ENCODE measurements around the gene STEAP2. TPM values are rescaled to one million over a fixed set of nuclear protein-coding genes. Genes with fewer than 3 reads are reported as not detected.

Gene STEAP2
- total RNA-seq, 2 experiments from 2014 or later, result not detected

- no TSS peak for BruUV-seq (replicated peaks)
- Histone ChIP-seq H3K36me3 (ENCODE audit: insufficient read depth, low read length) (no peaks in the 10 kb centered on the region), H3K4me3 (ENCODE audit: low read depth, low read length, poor library complexity, severe bottlenecking) (no peak overlapping the region), H3K27ac (ENCODE audit: low read depth, low read length, poor library complexity, severe bottlenecking) (no peak overlapping the region), H3K4me2 (ENCODE audit: low read length) (peak overlapping the region; percentile 26; the same call in 1 of the 2 replicates), H3K9me3 (ENCODE audit: low read length) (no peaks in the 10 kb centered on the region), H2AFZ (ENCODE audit: low read length) (no peak overlapping the region), H3K9me2 (ENCODE audit: insufficient read depth, low read length) (no peaks in the 10 kb centered on the region), H3K4me1 (ENCODE audit: insufficient read depth, low read length, poor library complexity, severe bottlenecking) (no peaks in the 10 kb centered on the region), H4K20me1 (ENCODE audit: insufficient read depth, low read length) (no peaks in the 10 kb centered on the region), H3K79me2 (ENCODE audit: insufficient read depth, low read depth, low read length) (no peaks in the 10 kb centered on the region)
- no peak for TF ChIP-seq CTCF (conservative IDR thresholded peaks at IDR 0.05; ENCODE audit: low read length)
- TF ChIP-seq EZH2phosphoT487 (IDR thresholded peaks at IDR 0.05; ENCODE audit: borderline replicate concordance, low read depth, low read length), result no peak
- no peak for DNase-seq (ENCODE audit: low spot score)
- CTCF ChIA-PET (ENCODE audit: unreplicated experiment), result no interaction called here
- intact Hi-C loops (cut with micrococcal nuclease; ENCODE audit: unreplicated experiment), result loop anchor here (10.0 kb wide), 1 partner anchor 175 kb away; no protein-coding TSS in a partner anchor
- POLR2A ChIA-PET, result no interaction called here
Observed at GRCh38 chr7:90239625-90240228, 28.2 kb downstream of the STEAP2 start.

- no peaks in the 10 kb centered on the region for H3K9me2 ChIP-seq (ENCODE audit: insufficient read depth, low read length)
- H3K4me2 ChIP-seq (ENCODE audit: low read length), result no peak overlapping the region
- CTCF ChIA-PET (ENCODE audit: unreplicated experiment), result no interaction called here
- TF ChIP-seq EZH2phosphoT487 (IDR thresholded peaks at IDR 0.05; ENCODE audit: borderline replicate concordance, low read depth, low read length) (no peak), CTCF (conservative IDR thresholded peaks at IDR 0.05; ENCODE audit: low read length) (no peak)
- no peak overlapping the region for H3K4me3 ChIP-seq (ENCODE audit: low read depth, low read length, poor library complexity, severe bottlenecking)
- intact Hi-C loops (cut with micrococcal nuclease; ENCODE audit: unreplicated experiment), result loop anchor here (10.0 kb wide), 1 partner anchor 172 kb away; no protein-coding TSS in a partner anchor
- H4K20me1 ChIP-seq (ENCODE audit: insufficient read depth, low read length), result no peaks in the 10 kb centered on the region
- peak; percentile 17 for DNase-seq (ENCODE audit: low spot score)
- no peaks in the 10 kb centered on the region for H3K9me3 ChIP-seq (ENCODE audit: low read length)
- no peak overlapping the region for H2AFZ ChIP-seq (ENCODE audit: low read length)
- no TSS peak for BruUV-seq (replicated peaks)
- no peaks in the 10 kb centered on the region for H3K4me1 ChIP-seq (ENCODE audit: insufficient read depth, low read length, poor library complexity, severe bottlenecking)
- no peak overlapping the region for H3K27ac ChIP-seq (ENCODE audit: low read depth, low read length, poor library complexity, severe bottlenecking)
- H3K79me2 ChIP-seq (ENCODE audit: insufficient read depth, low read depth, low read length), result no peaks in the 10 kb centered on the region
- POLR2A ChIA-PET, result interaction anchor here (0.9 kb wide), 1 partner anchor 166 kb away, joined by 3 read pairs; no protein-coding TSS in a partner anchor
- no peaks in the 10 kb centered on the region for H3K36me3 ChIP-seq (ENCODE audit: insufficient read depth, low read length)
Observed at GRCh38 chr7:90242369-90243168, 31.0 kb downstream of the STEAP2 start.
